B cell (primary cell): ENCODE results near the gene TSPAN19. TPM values are rescaled to one million over a fixed set of nuclear protein-coding genes. Genes with fewer than 3 reads are reported as not detected.

Experiments
- ATAC-seq: fragments of 200-7000 bp; cut with Tn5 transposase; one replicate; pipeline ENCODE4 v1.10.0; 2021; ENCODE audit warnings: low read depth, mild to moderate bottlenecking, moderate number of reproducible peaks, moderate library complexity
- CTCF ChIA-PET: fragments of 350-600 bp; sonication (Branson Sonifier 250); formaldehyde crosslinking; loops from one replicate; lab custom pipeline; 2021; ENCODE audit warnings: antibody characterized with exemption, inconsistent platforms; lab: Charles Lee
- POLR2A ChIA-PET: fragments of 350-600 bp; sonication (Branson Sonifier 250); formaldehyde crosslinking; loops from one replicate; lab custom pipeline; 2021; ENCODE audit warnings: antibody characterized with exemption; lab: Charles Lee
- DNase-seq: peaks from one replicate; pipeline ENCODE4 v3.0.0; 2013
- H2AFZ ChIP-seq: 2 replicates; pipeline ENCODE4 v1.6.1; 2012; ENCODE audit warnings: mild to moderate bottlenecking, low read depth, low read length; ENCODE audit not compliant: insufficient read depth, poor library complexity, severe bottlenecking
- H3K27ac ChIP-seq, 2 donors: 1 replicate in 1 of 2; 2 replicates in 1 of 2; pipeline ENCODE4 v1.5.1; 2012 to 2013; ENCODE audit warnings: low read length in 2 of 2, mild to moderate bottlenecking in 2 of 2, moderate library complexity in 1 of 2
- H3K27me3 ChIP-seq, 4 experiments: fragments of 200-600 bp in 1 of 4; sonication (generic) in 1 of 4; replicated peaks in 1 of 4; 1 replicate in 2 of 4; 2 replicates in 2 of 4; pipeline versions ENCODE4 v1.6.1 to v1.7.0; 2013 to 2016; ENCODE audit warnings: low read length in 3 of 4, mild to moderate bottlenecking in 2 of 4, mixed read lengths in 1 of 4, moderate library complexity in 1 of 4; ENCODE audit not compliant: insufficient read depth in 4 of 4, control insufficient read depth in 3 of 4; ENCODE audit errors: control extremely low read depth in 1 of 4
- H3K36me3 ChIP-seq, 2 experiments: replicated peaks in 1 of 2; 1 replicate in 1 of 2; 2 replicates in 1 of 2; pipeline versions ENCODE4 v1.6.1 to v1.7.1; 2013; ENCODE audit warnings: low read length in 1 of 2; ENCODE audit not compliant: insufficient read depth in 2 of 2, control insufficient read depth in 1 of 2; ENCODE audit errors: control extremely low read depth in 1 of 2, extremely low read depth in 1 of 2
- H3K4me1 ChIP-seq, 2 donors: fragments of 200-600 bp in 1 of 2; sonication (generic) in 1 of 2; 1 replicate in 1 of 2; 2 replicates in 1 of 2; pipeline versions ENCODE4 v1.5.1 to v1.6.1; 2013 to 2017; ENCODE audit warnings: low read length in 2 of 2; ENCODE audit not compliant: control insufficient read depth in 2 of 2, insufficient read depth in 2 of 2
- H3K4me2 ChIP-seq: replicated peaks from 2 replicates; pipeline ENCODE3; 2012; ENCODE audit warnings: mild to moderate bottlenecking, low read depth, low read length; ENCODE audit not compliant: poor library complexity, severe bottlenecking
- H3K4me3 ChIP-seq, 5 experiments: fragments of 200-600 bp in 1 of 5; sonication (generic) in 1 of 5; 1 replicate in 3 of 5; 2 replicates in 2 of 5; pipeline versions ENCODE4 v1.5.1 to v1.7.0; 2011 to 2016; ENCODE audit warnings: low read length in 4 of 5, mild to moderate bottlenecking in 4 of 5, low read depth in 2 of 5, control low read depth in 1 of 5, moderate library complexity in 1 of 5; ENCODE audit not compliant: insufficient read depth in 1 of 5; ENCODE audit errors: control extremely low read depth in 1 of 5, extremely low read depth in 1 of 5
- H3K79me2 ChIP-seq: fragments of 200-600 bp; sonication (generic); one replicate; pipeline ENCODE4 v1.6.0; 2016; ENCODE audit warnings: low read length; ENCODE audit not compliant: control insufficient read depth, insufficient read depth
- H3K9ac ChIP-seq: fragments of 200-600 bp; sonication (generic); 2 replicates; pipeline ENCODE4 v1.6.1; 2017; ENCODE audit warnings: mild to moderate bottlenecking, low read length, moderate library complexity
- H3K9me3 ChIP-seq, 3 donors: one replicate each; pipeline versions ENCODE4 v1.6.1 to v1.7.1; 2013; ENCODE audit warnings: low read length in 2 of 3; ENCODE audit not compliant: control insufficient read depth in 2 of 3, insufficient read depth in 1 of 3; ENCODE audit errors: control extremely low read depth in 1 of 3
- H4K20me1 ChIP-seq: 2 replicates; pipeline ENCODE4 v1.6.0; 2012; ENCODE audit warnings: mild to moderate bottlenecking, low read length; ENCODE audit not compliant: insufficient read depth, control insufficient read depth, poor library complexity, severe bottlenecking
- H3K27ac Mint-ChIP-seq: one replicate; pipeline ENCODE4 v1.8.0; 2021; ENCODE audit warnings: mixed read lengths
- H3K27me3 Mint-ChIP-seq: one replicate; pipeline ENCODE4 v1.8.0; 2021; ENCODE audit warnings: mixed read lengths
- H3K4me1 Mint-ChIP-seq: one replicate; pipeline ENCODE4 v1.8.0; 2021; ENCODE audit warnings: mixed read lengths
- H3K4me3 Mint-ChIP-seq: one replicate; pipeline ENCODE4 v1.8.0; 2021; ENCODE audit warnings: mixed read lengths
- H3K9me3 Mint-ChIP-seq: one replicate; pipeline ENCODE4 v1.8.0; 2022; ENCODE audit warnings: mixed read lengths; ENCODE audit not compliant: insufficient read depth
- CTCF ChIP-seq: fragments of 200-600 bp; IDR thresholded peaks from one replicate; pipeline ENCODE4 v1.8.0; 2022; ENCODE audit warnings: antibody characterized with exemption, mild to moderate bottlenecking
- EZH2 ChIP-seq: IDR thresholded peaks from 2 replicates; pipeline ENCODE4 v1.6.1; 2012; ENCODE audit warnings: borderline replicate concordance, low read depth, mild to moderate bottlenecking, moderate library complexity, low read length; ENCODE audit not compliant: insufficient read depth, poor library complexity, severe bottlenecking
- WGBS: methylation state at CpG from one replicate; pipeline ENCODE4 v1.1.5; 2013; ENCODE audit warnings: missing lambda C conversion rate; ENCODE audit not compliant: insufficient coverage; 5-methylcytosine and 5-hydroxymethylcytosine counted together
- intact Hi-C: fragments of 100-400 bp; cut with micrococcal nuclease; formaldehyde crosslinking; loops from one replicate; pipeline ENCODE4 v1.10.0; 2022
- polyA plus RNA-seq: library from polyadenylated mRNA; depleted of rRNA; stranded (reverse); fragments of >200 nt; gene quantifications from 2 replicates; pipeline ENCODE4 v1.2.3, GENCODE V29; 2012
- total RNA-seq, 2 donors: library from RNA; stranded (reverse); fragments of 120-200 nt in 1 of 2; gene quantifications; 1 replicate in 1 of 2; 2 replicates in 1 of 2; pipeline versions ENCODE4 v1.2.3 to v1.2.4, GENCODE V29; 2013 to 2022

TSPAN19 gene
- total and polyA plus RNA-seq, 2 donors (not counting 1 experiment from before 2014, with no cell fraction given), result not detected

GRCh38 chr12:84982888-84983287 is 53.2 kb downstream of the TSPAN19 start:
- no peaks in the 10 kb centered on the region for H3K4me1 ChIP-seq
- ChIA-PET POLR2A (no interaction called here), CTCF (no interaction called here)
- H3K4me3 ChIP-seq, result no peak overlapping the region
- Mint-ChIP-seq H3K27ac (no peak overlapping the region), H3K4me1 (no peaks in the 10 kb centered on the region), H3K4me3 (no peak overlapping the region), H3K9me3 (no peaks in the 10 kb centered on the region), H3K27me3 (no peaks in the 10 kb centered on the region)
- H3K79me2 ChIP-seq, result no peaks in the 10 kb centered on the region
- no peak for ATAC-seq
- WGBS, result no CpG with 5 or more reads among the region's 1 CpG
- no peaks in the 10 kb centered on the region for H3K36me3 ChIP-seq
- H3K9me3 ChIP-seq, result no peaks in the 10 kb centered on the region
- TF ChIP-seq CTCF (no peak), EZH2 (no peak)
- no peak overlapping the region for H2AFZ ChIP-seq
- intact Hi-C loops, result no loop called here
- no peak for DNase-seq
- H4K20me1 ChIP-seq, result no peaks in the 10 kb centered on the region
- no peak overlapping the region for H3K9ac ChIP-seq
- H3K4me2 ChIP-seq, result no peak overlapping the region
- H3K27me3 ChIP-seq, result no peaks in the 10 kb centered on the region
- H3K27ac ChIP-seq, result no peak overlapping the region

- Mint-ChIP-seq H3K9me3 (no peaks in the 10 kb centered on the region), H3K4me1 (no peaks in the 10 kb centered on the region), H3K27ac (no peak overlapping the region), H3K27me3 (no peaks in the 10 kb centered on the region), H3K4me3 (no peak overlapping the region)
- peaks cover 0 to 6% (median 0%) of the 10 kb centered on the region in 3 donors for H3K9me3 ChIP-seq
- intact Hi-C loops, result no loop called here
- no peaks in the 10 kb centered on the region for H4K20me1 ChIP-seq
- POLR2A ChIA-PET, result no interaction called here
- CTCF ChIA-PET, result no interaction called here
- no peaks in the 10 kb centered on the region for H3K4me1 ChIP-seq
- ATAC-seq (no peak), DNase-seq (no peak)
- H3K27ac ChIP-seq, result no peak overlapping the region
- no peak overlapping the region for H3K4me2 ChIP-seq
- no peak for TF ChIP-seq CTCF
- TF ChIP-seq EZH2, result no peak
- no peaks in the 10 kb centered on the region for H3K36me3 ChIP-seq
- H2AFZ ChIP-seq, result no peak overlapping the region
- no CpG with 5 or more reads among the region's 1 CpG for WGBS
- H3K27me3 ChIP-seq, result no peaks in the 10 kb centered on the region
- no peak overlapping the region for H3K9ac ChIP-seq
- H3K79me2 ChIP-seq, result no peaks in the 10 kb centered on the region
- no peak overlapping the region for H3K4me3 ChIP-seq
These were observed 57.2 kb downstream of the TSPAN19 start for GRCh38 chr12:84978921-84979320.
